Suprapubic skin (tissue), 4 donors: Measurements from ENCODE around the gene CRACDL. TPM values are rescaled to one million over a fixed set of nuclear protein-coding genes. Genes with fewer than 3 reads are reported as not detected.
A peak's percentile ranks its signal among the peaks of the same experiment; 100 is the strongest.

Experiments
- DNase-seq, 2 donors: peaks; one replicate each; pipeline ENCODE4 v3.0.0-alpha.2; 2019; ENCODE audit warnings: low spot score in 2 of 2
- H3K27ac ChIP-seq: fragments of 200-600 bp; sonication (generic); one replicate; pipeline ENCODE4 v1.5.1; 2019
- H3K27me3 ChIP-seq: fragments of 200-600 bp; sonication (generic); one replicate; pipeline ENCODE4 v1.5.1; 2019
- H3K36me3 ChIP-seq: fragments of 200-600 bp; sonication (generic); one replicate; pipeline ENCODE4 v1.5.1; 2019
- H3K4me1 ChIP-seq: fragments of 200-600 bp; sonication (generic); one replicate; pipeline ENCODE4 v1.5.1; 2019
- H3K4me3 ChIP-seq: fragments of 200-600 bp; sonication (generic); one replicate; pipeline ENCODE4 v1.5.1; 2019; ENCODE audit warnings: mild to moderate bottlenecking
- H3K9me3 ChIP-seq: fragments of 200-600 bp; sonication (generic); one replicate; pipeline ENCODE4 v1.5.1; 2019
- EP300 ChIP-seq: sonication (generic); formaldehyde crosslinking; IDR thresholded peaks from one replicate; pipeline ENCODE4 v1.6.1; 2017; ENCODE audit warnings: antibody characterized with exemption
- POLR2A ChIP-seq, 2 donors: fragments of 450-650 bp; IDR thresholded peaks; one replicate each; pipeline ENCODE4 v1.6.1; 2017; ENCODE audit warnings: antibody characterized with exemption in 2 of 2, mild to moderate bottlenecking in 2 of 2, moderate library complexity in 2 of 2
- POLR2AphosphoS5 ChIP-seq, 3 donors: sonication (generic); formaldehyde crosslinking; IDR thresholded peaks; one replicate each; pipeline ENCODE4 v1.6.1; 2017; ENCODE audit warnings: antibody characterized with exemption in 3 of 3
- WGBS: methylation state at CpG from one replicate; pipeline ENCODE4 v1.1.5; 2018; 5-methylcytosine and 5-hydroxymethylcytosine counted together
- total RNA-seq, 4 donors: library from RNA; depleted of rRNA; stranded (reverse); fragments of >200 nt; gene quantifications; one replicate each; pipeline ENCODE4 v1.1.0, GENCODE V29; 2016
- TF ChIP-seq, protein P1 (sequence below), 2 donors: fragments of 200-600 bp in 1 of 2; fragments of 450-650 bp in 1 of 2; sonication (generic) in 1 of 2; IDR thresholded peaks; one replicate each; pipeline ENCODE4 v1.5.1; 2016 to 2019; ENCODE audit warnings: antibody characterized with exemption in 2 of 2, mild to moderate bottlenecking in 1 of 2, moderate library complexity in 1 of 2

Gene CRACDL
- total RNA-seq, 4 donors from 2014 or later: 5.2 to 13.0 (median 11.3) TPM

DNA sequence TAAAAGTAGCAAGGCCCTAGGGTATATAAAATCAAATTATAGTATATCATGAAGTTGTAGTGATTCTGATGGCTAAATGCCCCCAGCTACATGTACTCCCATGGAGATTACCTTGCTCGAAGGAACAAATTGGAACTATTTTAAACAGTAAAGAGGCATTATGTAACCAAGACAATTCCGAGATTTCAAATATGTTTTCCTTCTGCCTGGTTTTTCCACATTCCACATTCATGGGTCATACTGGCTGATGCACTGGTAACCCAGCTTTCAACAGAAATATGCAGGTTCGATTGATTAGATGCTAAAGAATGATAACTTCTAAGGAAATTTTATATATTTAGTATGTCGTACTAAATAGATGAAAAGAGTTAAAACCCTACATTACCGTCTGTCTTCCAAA, 142.8 kb downstream of the CRACDL start:
- Histone ChIP-seq H3K36me3 (no peaks in the 10 kb centered on the region), H3K9me3 (no peaks in the 10 kb centered on the region), H3K27ac (no peak overlapping the region), H3K4me1 (peaks cover 2% of the 10 kb centered on the region), H3K27me3 (no peaks in the 10 kb centered on the region), H3K4me3 (no peak overlapping the region)
- 52% methylated on average over 5 of the region's 5 CpGs for WGBS
- no peak for DNase-seq
- TF ChIP-seq EP300 (no peak), POLR2AphosphoS5 (IDR thresholded peaks at IDR 0.05) (no peak), POLR2A (IDR thresholded peaks at IDR 0.05) (no peak)
- TF ChIP-seq, protein P1, sequence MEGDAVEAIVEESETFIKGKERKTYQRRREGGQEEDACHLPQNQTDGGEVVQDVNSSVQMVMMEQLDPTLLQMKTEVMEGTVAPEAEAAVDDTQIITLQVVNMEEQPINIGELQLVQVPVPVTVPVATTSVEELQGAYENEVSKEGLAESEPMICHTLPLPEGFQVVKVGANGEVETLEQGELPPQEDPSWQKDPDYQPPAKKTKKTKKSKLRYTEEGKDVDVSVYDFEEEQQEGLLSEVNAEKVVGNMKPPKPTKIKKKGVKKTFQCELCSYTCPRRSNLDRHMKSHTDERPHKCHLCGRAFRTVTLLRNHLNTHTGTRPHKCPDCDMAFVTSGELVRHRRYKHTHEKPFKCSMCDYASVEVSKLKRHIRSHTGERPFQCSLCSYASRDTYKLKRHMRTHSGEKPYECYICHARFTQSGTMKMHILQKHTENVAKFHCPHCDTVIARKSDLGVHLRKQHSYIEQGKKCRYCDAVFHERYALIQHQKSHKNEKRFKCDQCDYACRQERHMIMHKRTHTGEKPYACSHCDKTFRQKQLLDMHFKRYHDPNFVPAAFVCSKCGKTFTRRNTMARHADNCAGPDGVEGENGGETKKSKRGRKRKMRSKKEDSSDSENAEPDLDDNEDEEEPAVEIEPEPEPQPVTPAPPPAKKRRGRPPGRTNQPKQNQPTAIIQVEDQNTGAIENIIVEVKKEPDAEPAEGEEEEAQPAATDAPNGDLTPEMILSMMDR (IDR thresholded peaks at IDR 0.05): no peak

DNA sequence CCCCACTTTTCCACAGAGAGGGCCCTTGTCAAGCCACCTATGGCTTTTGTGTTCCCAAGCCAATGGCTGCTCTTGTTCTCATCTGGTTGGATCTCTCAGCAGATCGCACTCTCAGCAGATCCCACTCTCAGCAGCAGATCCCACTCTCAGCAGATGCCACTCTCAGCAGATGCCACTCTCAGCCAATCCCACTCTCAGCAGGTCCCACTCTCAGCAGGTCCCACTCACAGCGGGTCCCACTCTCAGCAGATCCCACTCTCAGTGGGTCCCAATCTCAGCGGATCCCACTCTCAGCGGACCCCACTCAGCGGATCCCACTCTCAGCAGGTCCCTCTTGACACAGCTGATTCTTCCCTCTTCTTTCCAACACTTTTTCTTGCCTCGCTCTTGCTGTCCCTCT, 145.8 kb downstream of the CRACDL start:
- 94% methylated on average over 6 of the region's 6 CpGs for WGBS
- Histone ChIP-seq H3K9me3 (no peaks in the 10 kb centered on the region), H3K27ac (no peak overlapping the region), H3K4me1 (peaks cover 2% of the 10 kb centered on the region), H3K36me3 (no peaks in the 10 kb centered on the region), H3K27me3 (no peaks in the 10 kb centered on the region), H3K4me3 (no peak overlapping the region)
- no peak for TF ChIP-seq POLR2AphosphoS5 (IDR thresholded peaks at IDR 0.05)
- peak in 1 of 2 donors; percentile 44 for DNase-seq

DNA sequence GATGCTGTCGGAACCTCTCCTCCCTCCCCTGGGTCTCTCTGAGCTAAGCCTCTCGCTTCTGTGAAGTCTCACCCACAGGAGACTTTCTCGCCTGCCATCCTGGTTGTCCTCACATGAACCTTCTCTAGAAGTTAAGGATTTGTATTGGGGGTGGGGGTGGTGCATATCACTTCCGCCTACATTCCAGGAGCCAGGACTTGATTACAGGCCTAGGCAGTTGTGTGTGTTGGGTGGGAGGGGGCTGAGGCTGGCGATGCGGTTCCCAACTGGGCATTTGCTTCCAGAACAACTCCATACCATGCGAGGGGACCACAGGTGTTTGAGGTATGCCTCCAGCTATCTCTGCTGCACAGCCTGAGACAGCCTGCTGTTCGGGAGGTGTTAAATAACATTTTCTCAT, 148.3 kb downstream of the CRACDL start:
- Histone ChIP-seq H3K4me3 (no peak overlapping the region), H3K27me3 (no peaks in the 10 kb centered on the region), H3K4me1 (no peaks in the 10 kb centered on the region), H3K36me3 (no peaks in the 10 kb centered on the region), H3K9me3 (no peaks in the 10 kb centered on the region), H3K27ac (no peak overlapping the region)
- TF ChIP-seq POLR2AphosphoS5 (IDR thresholded peaks at IDR 0.05) (no peak), POLR2A (IDR thresholded peaks at IDR 0.05) (no peak), EP300 (no peak)
- TF ChIP-seq, protein P1 (IDR thresholded peaks at IDR 0.05): no peak
- DNase-seq: no peak
- 81% methylated on average over 6 of the region's 8 CpGs for WGBS

DNA sequence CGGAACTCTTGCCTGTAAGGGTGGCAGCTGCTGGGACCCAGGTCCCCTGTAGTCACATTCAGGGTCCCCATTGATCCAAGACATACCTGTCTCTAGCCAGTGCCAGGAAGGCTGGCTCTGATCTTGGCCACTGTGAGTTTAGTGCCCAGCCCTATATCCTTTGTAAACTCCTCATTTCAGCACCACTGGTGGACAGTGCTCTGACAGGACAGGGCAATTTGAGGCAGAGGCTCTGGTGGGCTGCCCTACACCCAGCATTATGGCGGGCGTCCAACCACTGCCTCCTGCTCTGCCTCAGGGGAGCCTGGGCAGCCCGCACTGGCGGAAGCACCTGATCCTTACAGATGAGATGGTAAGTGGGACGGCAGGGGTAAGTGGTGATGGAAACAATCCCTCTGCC, 149.8 kb downstream of the CRACDL start:
- Histone ChIP-seq H3K36me3 (no peaks in the 10 kb centered on the region), H3K27me3 (no peaks in the 10 kb centered on the region), H3K27ac (no peak overlapping the region), H3K4me3 (no peak overlapping the region), H3K4me1 (no peaks in the 10 kb centered on the region), H3K9me3 (peaks cover 8% of the 10 kb centered on the region)
- peak in 1 of 2 donors; percentile 32 for DNase-seq
- TF ChIP-seq POLR2AphosphoS5 (IDR thresholded peaks at IDR 0.05) (no peak), EP300 (no peak), POLR2A (IDR thresholded peaks at IDR 0.05) (no peak)
- TF ChIP-seq, protein P1 (IDR thresholded peaks at IDR 0.05): no peak
- WGBS: 82% methylated on average over 6 of the region's 6 CpGs

DNA sequence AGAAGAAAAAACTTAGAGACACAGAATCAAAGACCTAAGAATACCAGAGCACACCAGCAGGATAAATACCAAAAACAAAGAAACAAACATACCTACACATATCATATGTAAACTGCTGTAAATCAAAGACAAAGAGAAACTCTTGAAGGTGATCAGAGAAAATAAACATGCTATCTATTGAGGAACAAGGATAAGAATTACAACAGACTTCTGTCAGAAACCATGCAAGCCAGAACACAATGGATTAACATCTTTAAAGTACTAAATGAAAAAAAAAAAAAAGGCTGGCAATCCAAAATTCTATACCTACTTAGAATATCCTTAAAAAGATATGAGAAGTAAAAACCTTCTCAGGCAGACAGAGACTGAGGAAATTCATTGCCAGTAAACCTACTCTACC, 153.5 kb downstream of the CRACDL start:
- Histone ChIP-seq H3K4me1 (no peaks in the 10 kb centered on the region), H3K9me3 (peaks cover 8% of the 10 kb centered on the region), H3K4me3 (no peak overlapping the region), H3K27me3 (no peaks in the 10 kb centered on the region), H3K36me3 (no peaks in the 10 kb centered on the region), H3K27ac (no peak overlapping the region)
- TF ChIP-seq, protein P1 (IDR thresholded peaks at IDR 0.05): no peak
- TF ChIP-seq POLR2AphosphoS5 (IDR thresholded peaks at IDR 0.05): no peak
- TF ChIP-seq POLR2A (IDR thresholded peaks at IDR 0.05): no peak
- TF ChIP-seq EP300: no peak
- DNase-seq: no peak

DNA sequence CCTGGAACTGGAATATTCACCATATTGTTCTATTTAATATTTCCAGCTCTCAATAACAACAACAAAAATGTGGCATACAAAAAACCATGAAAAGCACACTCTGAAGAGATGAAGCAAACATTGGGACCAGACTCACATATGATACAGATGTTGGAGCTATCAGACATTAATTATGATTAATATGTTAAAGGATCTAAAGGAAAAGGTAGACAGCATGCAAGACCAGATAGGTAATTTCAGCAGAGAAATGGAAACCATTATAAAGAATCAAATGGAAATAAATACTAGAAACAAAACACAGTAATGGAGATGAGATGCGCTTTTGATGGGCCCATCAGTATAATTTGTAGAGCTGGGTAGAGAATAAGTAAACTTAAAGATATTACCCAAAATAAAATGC, 154.2 kb downstream of the CRACDL start:
- Histone ChIP-seq H3K9me3 (peaks cover 8% of the 10 kb centered on the region), H3K36me3 (no peaks in the 10 kb centered on the region)
- TF ChIP-seq POLR2A (IDR thresholded peaks at IDR 0.05) (no peak), POLR2AphosphoS5 (IDR thresholded peaks at IDR 0.05) (no peak), EP300 (no peak)
- TF ChIP-seq, protein P1 (IDR thresholded peaks at IDR 0.05): no peak

More for the DNA sequence above, 154.2 kb downstream of the CRACDL start:
- WGBS: 93% methylated on average over 1 of the region's 1 CpG
- Histone ChIP-seq H3K4me1 (no peaks in the 10 kb centered on the region), H3K27me3 (no peaks in the 10 kb centered on the region), H3K27ac (no peak overlapping the region), H3K4me3 (no peak overlapping the region)
- no peak for DNase-seq
